ENCODE data around the gene ASCL5.

The ASCL5 gene

DNA sequence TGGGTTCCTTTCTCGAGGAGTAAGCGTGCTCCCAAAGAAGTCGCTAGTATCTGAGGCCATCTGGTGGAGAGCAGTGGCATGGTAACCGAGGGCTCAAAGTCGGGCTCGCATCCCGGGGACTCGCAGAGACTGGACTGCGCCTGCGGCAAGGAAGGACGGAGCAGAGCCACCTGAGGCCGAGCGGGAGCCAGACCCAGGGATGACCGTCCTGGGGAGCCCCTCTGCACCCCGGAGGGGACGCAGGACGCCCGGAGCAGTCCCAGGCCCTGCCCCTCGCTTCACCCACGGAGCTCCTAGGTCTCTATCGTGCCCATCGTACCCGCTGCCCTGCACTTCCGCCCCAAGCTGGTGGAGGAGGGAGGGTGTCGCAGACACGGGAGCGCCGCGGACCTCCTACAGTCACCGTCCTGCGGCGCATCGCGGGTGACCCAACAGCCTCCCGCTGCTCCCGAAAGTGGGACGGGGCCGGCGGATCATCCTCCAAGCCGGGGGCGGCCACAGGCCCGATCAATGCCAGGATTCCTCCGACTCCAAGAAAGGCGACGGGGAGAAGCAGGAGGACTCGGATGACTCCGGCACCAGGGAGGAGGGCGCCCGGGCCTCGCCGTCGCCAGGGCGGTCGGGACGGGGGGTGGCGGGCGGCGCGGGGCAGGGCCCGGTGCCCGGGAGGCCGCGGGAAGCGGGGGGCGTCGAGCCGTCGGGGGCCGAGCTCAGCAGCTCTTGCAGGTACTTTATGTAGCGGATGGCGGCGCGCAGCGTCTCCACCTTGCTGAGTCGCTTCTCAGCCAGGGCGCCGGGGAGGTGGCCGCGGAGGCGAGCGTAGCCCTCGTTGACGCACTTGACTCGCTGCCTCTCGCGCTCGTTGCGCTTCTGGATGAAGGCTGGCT, 12.5 kb downstream of the ASCL5 start:
- Histone ChIP-seq H3K27ac (ENCODE audit: low read depth, low read length) (no peak overlapping the region), H3K27me3 (ENCODE audit: control insufficient read depth, insufficient read depth, low read length) (peaks cover 49% of the 10 kb centered on the region), H3K9ac (ENCODE audit: low read length) (no peak overlapping the region)

GRCh38 chr1:201113451-201114244, 13.3 kb downstream of the ASCL5 start:
- H3K4me3 ChIP-seq (ENCODE audit: low read depth, low read length): 0 out of 2 replicates have a peak overlapping the region, but pooled peaks have one; percentile 72
- no peaks in the 10 kb centered on the region for H3K36me3 ChIP-seq (ENCODE audit: control insufficient read depth, insufficient read depth, low read length)
- H3K4me1 ChIP-seq (ENCODE audit: control insufficient read depth, insufficient read depth, low read length): peaks cover 4% of the 10 kb centered on the region; the same call in 1 of the 2 replicates
- H3K9me3 ChIP-seq (ENCODE audit: control insufficient read depth, insufficient read depth, low read depth, low read length): no peaks in the 10 kb centered on the region
- H3K27me3 ChIP-seq (ENCODE audit: control insufficient read depth, insufficient read depth, low read length): peaks cover 49% of the 10 kb centered on the region
- H3K9ac ChIP-seq (ENCODE audit: low read length): no peak overlapping the region
- H3K27ac ChIP-seq (ENCODE audit: low read depth, low read length): no peak overlapping the region

More for the DNA sequence above, 12.5 kb downstream of the ASCL5 start:
- no peaks in the 10 kb centered on the region for H3K36me3 ChIP-seq (ENCODE audit: control insufficient read depth, insufficient read depth, low read length)
- peak overlapping the region; percentile 72 for H3K4me3 ChIP-seq (ENCODE audit: low read depth, low read length)
- peaks cover 3% of the 10 kb centered on the region; the same call in 1 of the 2 replicates for H3K4me1 ChIP-seq (ENCODE audit: control insufficient read depth, insufficient read depth, low read length)
- H3K9me3 ChIP-seq (ENCODE audit: control insufficient read depth, insufficient read depth, low read depth, low read length): no peaks in the 10 kb centered on the region

DNA sequence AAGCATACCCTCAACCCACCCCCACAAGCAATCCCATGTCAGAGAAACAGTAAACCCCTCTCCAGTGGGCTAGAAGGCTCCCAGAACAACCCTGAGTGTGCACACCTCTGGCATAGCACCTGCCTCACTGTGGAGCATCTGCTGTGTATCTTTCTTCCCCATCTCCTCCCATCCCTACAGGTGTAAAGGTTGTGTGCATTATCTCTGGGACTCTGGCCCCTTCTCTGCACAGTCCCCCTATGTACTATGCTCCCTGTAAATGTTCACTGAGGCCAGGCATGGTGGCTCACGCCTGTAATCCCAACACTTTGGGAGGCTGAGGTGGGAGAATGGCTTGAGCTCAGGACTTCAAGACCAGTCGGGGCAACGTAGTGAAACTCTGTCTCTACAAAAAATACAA, 14.1 kb downstream of the ASCL5 start:
- Histone ChIP-seq H3K36me3 (ENCODE audit: control insufficient read depth, insufficient read depth, low read length) (no peaks in the 10 kb centered on the region), H3K4me3 (ENCODE audit: low read depth, low read length) (no peak overlapping the region), H3K27me3 (ENCODE audit: control insufficient read depth, insufficient read depth, low read length) (peaks cover 52% of the 10 kb centered on the region), H3K4me1 (ENCODE audit: control insufficient read depth, insufficient read depth, low read length) (peaks cover 9% of the 10 kb centered on the region; the same call in 1 of the 2 replicates), H3K9ac (ENCODE audit: low read length) (no peak overlapping the region), H3K9me3 (ENCODE audit: control insufficient read depth, insufficient read depth, low read depth, low read length) (no peaks in the 10 kb centered on the region), H3K27ac (ENCODE audit: low read depth, low read length) (no peak overlapping the region)

DNA sequence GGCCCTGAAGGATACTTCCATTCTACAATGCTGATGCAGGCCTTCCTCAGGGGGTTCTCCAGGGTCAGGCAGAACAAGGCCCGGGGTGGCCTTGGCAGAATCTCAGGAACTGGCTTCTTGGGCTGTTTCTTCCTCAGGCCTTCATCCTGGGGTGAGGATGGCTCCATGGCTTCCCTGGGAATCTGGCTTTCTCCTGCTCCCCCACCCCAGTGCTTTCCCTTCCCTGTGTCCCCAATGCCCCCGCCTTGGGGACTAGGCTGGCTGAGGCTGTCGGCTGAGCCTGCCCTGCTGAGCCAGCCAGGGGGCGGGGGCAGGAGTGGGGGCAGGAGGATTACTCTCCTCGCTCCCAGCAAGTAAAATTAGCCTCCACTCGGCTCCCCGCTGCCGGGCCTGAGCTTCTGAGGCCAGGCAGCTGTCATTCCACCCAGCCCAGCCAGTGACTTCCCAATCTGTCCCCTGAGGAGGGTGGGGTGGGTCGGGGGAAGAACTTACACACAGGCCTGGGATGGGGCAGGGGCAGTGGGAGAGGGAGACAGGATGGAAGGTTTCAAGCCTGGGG, 14.7 kb downstream of the ASCL5 start, which contains the start of gene CACNA1S:
Gene CACNA1S (minus strand): TSS at position 254 of the 559 bp plus-strand sequence. CDS start 87 bp downstream, at position 167.
- Histone ChIP-seq H3K4me3 (ENCODE audit: low read depth, low read length) (no peak within 1 kb of the TSS), H3K9ac (ENCODE audit: low read length) (no peak within 1 kb of the TSS), H3K27me3 (ENCODE audit: control insufficient read depth, insufficient read depth, low read length) (peaks cover 50% of the 10 kb centered on the region), H3K27ac (ENCODE audit: low read depth, low read length) (no peak within 1 kb of the TSS), H3K9me3 (ENCODE audit: control insufficient read depth, insufficient read depth, low read depth, low read length) (no peaks in the 10 kb centered on the region), H3K4me1 (ENCODE audit: control insufficient read depth, insufficient read depth, low read length) (peaks cover 9% of the 10 kb centered on the region; the same call in 1 of the 2 replicates), H3K36me3 (ENCODE audit: control insufficient read depth, insufficient read depth, low read length) (no peaks in the 10 kb centered on the region)

- Histone ChIP-seq H3K27ac (ENCODE audit: low read depth, low read length) (no peak overlapping the region), H3K4me3 (ENCODE audit: low read depth, low read length) (no peak overlapping the region), H3K27me3 (ENCODE audit: control insufficient read depth, insufficient read depth, low read length) (peaks cover 46% of the 10 kb centered on the region), H3K36me3 (ENCODE audit: control insufficient read depth, insufficient read depth, low read length) (no peaks in the 10 kb centered on the region), H3K4me1 (ENCODE audit: control insufficient read depth, insufficient read depth, low read length) (peaks cover 9% of the 10 kb centered on the region; the same call in 1 of the 2 replicates), H3K9me3 (ENCODE audit: control insufficient read depth, insufficient read depth, low read depth, low read length) (no peaks in the 10 kb centered on the region), H3K9ac (ENCODE audit: low read length) (no peak overlapping the region)
These were observed 15.3 kb downstream of the ASCL5 start for GRCh38 chr1:201111672-201112071.

DNA sequence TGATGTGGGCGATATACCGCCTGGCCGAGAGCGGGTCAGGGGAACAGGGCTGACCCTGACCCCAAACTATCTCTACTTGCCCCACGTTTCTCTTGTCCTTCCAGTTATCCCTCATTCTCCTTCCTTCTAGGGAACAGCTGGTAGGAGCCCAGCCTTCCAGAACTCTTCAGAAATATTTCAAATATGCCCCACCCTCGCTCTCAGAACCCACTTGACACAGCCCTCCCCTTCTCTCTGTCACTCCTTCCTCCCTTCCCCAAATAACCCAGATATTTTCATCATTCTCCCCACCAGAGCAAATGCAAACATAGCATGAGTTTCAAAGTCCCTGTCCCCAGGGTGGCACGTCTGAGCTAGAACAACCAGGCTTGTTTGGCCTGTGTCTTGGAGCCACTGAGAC, 15.8 kb downstream of the ASCL5 start:
- Histone ChIP-seq H3K36me3 (ENCODE audit: control insufficient read depth, insufficient read depth, low read length) (no peaks in the 10 kb centered on the region), H3K27me3 (ENCODE audit: control insufficient read depth, insufficient read depth, low read length) (peaks cover 46% of the 10 kb centered on the region), H3K9ac (ENCODE audit: low read length) (no peak overlapping the region), H3K9me3 (ENCODE audit: control insufficient read depth, insufficient read depth, low read depth, low read length) (no peaks in the 10 kb centered on the region), H3K4me3 (ENCODE audit: low read depth, low read length) (no peak overlapping the region), H3K4me1 (ENCODE audit: control insufficient read depth, insufficient read depth, low read length) (peaks cover 9% of the 10 kb centered on the region; the same call in 1 of the 2 replicates), H3K27ac (ENCODE audit: low read depth, low read length) (no peak overlapping the region)

- Histone ChIP-seq H3K27ac (ENCODE audit: low read depth, low read length) (no peak overlapping the region), H3K4me1 (ENCODE audit: control insufficient read depth, insufficient read depth, low read length) (peaks cover 9% of the 10 kb centered on the region; the same call in 1 of the 2 replicates), H3K36me3 (ENCODE audit: control insufficient read depth, insufficient read depth, low read length) (no peaks in the 10 kb centered on the region), H3K9me3 (ENCODE audit: control insufficient read depth, insufficient read depth, low read depth, low read length) (no peaks in the 10 kb centered on the region), H3K27me3 (ENCODE audit: control insufficient read depth, insufficient read depth, low read length) (peaks cover 46% of the 10 kb centered on the region), H3K4me3 (ENCODE audit: low read depth, low read length) (no peak overlapping the region), H3K9ac (ENCODE audit: low read length) (no peak overlapping the region)
These were observed 16.4 kb downstream of the ASCL5 start for GRCh38 chr1:201110616-201111015.

- H3K4me1 ChIP-seq (ENCODE audit: control insufficient read depth, insufficient read depth, low read length): peaks cover 9% of the 10 kb centered on the region; the same call in 1 of the 2 replicates
- no peaks in the 10 kb centered on the region for H3K36me3 ChIP-seq (ENCODE audit: control insufficient read depth, insufficient read depth, low read length)
- no peak overlapping the region for H3K4me3 ChIP-seq (ENCODE audit: low read depth, low read length)
- no peaks in the 10 kb centered on the region for H3K9me3 ChIP-seq (ENCODE audit: control insufficient read depth, insufficient read depth, low read depth, low read length)
- peaks cover 45% of the 10 kb centered on the region for H3K27me3 ChIP-seq (ENCODE audit: control insufficient read depth, insufficient read depth, low read length)
- H3K27ac ChIP-seq (ENCODE audit: low read depth, low read length): no peak overlapping the region
- H3K9ac ChIP-seq (ENCODE audit: low read length): no peak overlapping the region
These were observed 16.8 kb downstream of the ASCL5 start for GRCh38 chr1:201110138-201110537.

- Histone ChIP-seq H3K36me3 (ENCODE audit: control insufficient read depth, insufficient read depth, low read length) (no peaks in the 10 kb centered on the region), H3K27me3 (ENCODE audit: control insufficient read depth, insufficient read depth, low read length) (peaks cover 40% of the 10 kb centered on the region), H3K27ac (ENCODE audit: low read depth, low read length) (no peak overlapping the region), H3K9ac (ENCODE audit: low read length) (no peak overlapping the region), H3K4me3 (ENCODE audit: low read depth, low read length) (no peak overlapping the region), H3K9me3 (ENCODE audit: control insufficient read depth, insufficient read depth, low read depth, low read length) (no peaks in the 10 kb centered on the region), H3K4me1 (ENCODE audit: control insufficient read depth, insufficient read depth, low read length) (peaks cover 9% of the 10 kb centered on the region; the same call in 1 of the 2 replicates)
These were observed 17.3 kb downstream of the ASCL5 start for GRCh38 chr1:201109651-201110050.

GRCh38 chr1:201108614-201109013, 18.4 kb downstream of the ASCL5 start:
- no peak overlapping the region for H3K27ac ChIP-seq (ENCODE audit: low read depth, low read length)
- no peaks in the 10 kb centered on the region for H3K9me3 ChIP-seq (ENCODE audit: control insufficient read depth, insufficient read depth, low read depth, low read length)
- no peaks in the 10 kb centered on the region for H3K36me3 ChIP-seq (ENCODE audit: control insufficient read depth, insufficient read depth, low read length)
- no peak overlapping the region for H3K4me3 ChIP-seq (ENCODE audit: low read depth, low read length)
- peaks cover 11% of the 10 kb centered on the region; the same call in 1 of the 2 replicates for H3K4me1 ChIP-seq (ENCODE audit: control insufficient read depth, insufficient read depth, low read length)
- H3K9ac ChIP-seq (ENCODE audit: low read length): no peak overlapping the region
- H3K27me3 ChIP-seq (ENCODE audit: control insufficient read depth, insufficient read depth, low read length): peaks cover 32% of the 10 kb centered on the region
